Kasumi-1 (cell line): ENCODE measurements around the gene C1QC.

ENCODE experiments used
- DNase-seq, 2 experiments: peaks; one replicate each; lab custom pipeline; 2025; lab: John Stamatoyannopoulos, UW

C1QC gene

DNA sequence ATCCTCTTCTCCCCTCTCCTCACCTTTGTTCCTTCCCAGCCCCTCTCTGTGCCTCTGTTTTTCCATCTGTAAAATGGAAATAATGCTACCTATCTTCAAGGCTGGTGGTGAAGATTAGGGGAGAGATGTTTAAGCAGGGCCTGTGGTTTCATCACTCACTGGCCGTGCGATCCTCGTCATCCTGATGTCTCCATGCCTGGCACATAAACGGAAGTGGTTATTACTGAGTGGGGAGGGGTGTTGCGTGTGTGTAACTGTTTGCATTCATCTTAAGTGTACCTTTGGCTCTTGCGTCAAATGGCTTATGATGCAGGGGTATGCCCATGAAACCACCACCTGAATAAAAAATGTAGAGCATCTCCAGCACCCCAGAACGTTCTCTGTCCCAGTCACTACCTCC, 24.2 kb upstream of the C1QC start:
- DNase-seq = peak; percentile 25 to 30

DNA sequence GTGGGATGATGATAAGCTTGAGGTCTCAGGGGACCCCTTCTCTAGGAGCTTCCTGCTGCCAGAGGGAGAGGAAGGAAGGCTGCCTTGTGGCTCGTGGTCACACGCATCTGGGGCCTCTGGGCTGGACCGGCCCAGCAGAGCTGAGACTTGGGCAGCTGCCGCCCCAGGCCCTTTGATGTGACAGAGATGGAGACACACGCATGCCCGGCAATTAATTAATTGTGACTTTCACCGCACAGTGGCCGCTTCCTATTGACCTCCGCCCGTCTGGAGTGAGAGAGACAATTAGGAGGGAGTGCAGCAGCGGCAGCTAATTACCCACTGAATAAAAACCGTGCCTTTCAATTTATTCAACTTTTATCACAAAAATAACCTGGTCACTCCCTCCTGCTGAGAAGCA, 23.6 kb upstream of the C1QC start:
- no peak for DNase-seq

DNA sequence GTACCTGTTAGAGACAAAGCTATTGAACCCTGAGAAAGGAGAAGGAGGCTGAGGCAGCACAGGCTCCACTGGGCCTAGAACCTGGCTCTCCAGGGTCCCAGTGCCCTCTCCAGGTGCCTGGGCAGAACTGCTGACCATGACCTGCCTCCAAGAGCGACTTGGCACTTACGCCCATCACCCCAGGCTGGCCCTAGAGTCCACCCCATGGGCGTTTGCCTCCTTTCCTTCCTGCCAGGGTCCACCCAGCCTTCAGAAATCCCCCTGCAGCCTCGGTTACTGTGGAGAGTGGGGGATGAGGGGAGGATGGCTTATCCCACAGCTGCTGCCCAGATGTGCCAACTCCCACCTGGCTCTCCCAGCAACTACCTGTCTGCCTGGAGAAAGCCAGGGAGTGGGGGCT, 21.7 kb upstream of the C1QC start:
- no peak for DNase-seq

DNA sequence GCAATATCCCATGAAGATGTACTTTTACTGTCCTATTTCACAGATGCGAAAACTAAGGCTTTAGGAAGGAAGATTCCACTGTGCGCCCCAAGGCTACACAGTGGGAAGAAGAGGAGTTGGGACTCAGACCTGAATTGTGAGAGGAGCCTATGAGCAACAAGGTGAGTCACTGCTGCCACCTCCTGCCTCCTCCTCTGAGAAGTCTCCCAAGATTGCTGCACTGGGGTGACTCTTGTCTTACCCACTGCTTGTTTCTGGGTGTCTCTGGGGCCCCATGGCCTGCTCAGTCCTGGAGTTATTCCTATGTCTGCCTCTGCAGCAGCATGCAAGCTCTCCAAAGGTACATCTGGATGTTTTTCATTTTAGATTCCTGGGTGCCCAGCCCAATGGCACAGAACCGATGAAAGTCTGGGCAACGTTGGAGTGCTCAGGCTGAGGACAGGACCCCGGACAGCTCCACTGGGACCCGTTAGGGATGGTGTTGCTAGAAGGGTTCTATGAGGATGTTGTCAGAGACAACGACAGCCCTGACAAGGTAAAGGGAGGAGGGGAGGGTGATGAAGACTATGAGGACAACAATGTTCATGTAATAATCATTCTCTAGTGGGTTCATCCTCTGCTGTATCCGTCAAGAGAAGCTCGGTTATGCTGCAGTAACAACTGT, 18.0 kb upstream of the C1QC start:
- DNase-seq = peak in 1 of 2 experiments; percentile 17

- no peak for DNase-seq
These were observed 16.9 kb upstream of the C1QC start for GRCh38 chr1:22626237-22627157.

DNA sequence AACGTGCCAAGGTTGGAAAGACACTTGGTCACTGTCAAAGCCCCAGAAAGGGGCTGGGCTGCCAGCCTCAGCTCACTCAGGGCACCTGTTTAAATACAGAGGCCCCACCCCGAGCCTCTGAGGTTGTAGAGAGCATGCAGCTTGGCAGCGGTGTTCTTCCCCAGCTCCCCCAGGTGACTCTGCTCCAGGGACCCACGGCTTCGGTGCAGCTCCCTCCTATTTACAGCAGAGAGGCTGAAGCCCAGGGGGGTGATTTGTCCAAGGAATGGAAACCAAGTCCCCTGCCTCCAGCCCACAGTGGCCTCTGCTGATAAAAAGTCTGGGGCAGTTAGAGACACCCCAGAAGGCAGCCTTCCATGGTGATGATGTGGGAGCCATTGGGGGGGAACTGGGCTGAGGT, 16.1 kb upstream of the C1QC start:
- DNase-seq = no peak

DNA sequence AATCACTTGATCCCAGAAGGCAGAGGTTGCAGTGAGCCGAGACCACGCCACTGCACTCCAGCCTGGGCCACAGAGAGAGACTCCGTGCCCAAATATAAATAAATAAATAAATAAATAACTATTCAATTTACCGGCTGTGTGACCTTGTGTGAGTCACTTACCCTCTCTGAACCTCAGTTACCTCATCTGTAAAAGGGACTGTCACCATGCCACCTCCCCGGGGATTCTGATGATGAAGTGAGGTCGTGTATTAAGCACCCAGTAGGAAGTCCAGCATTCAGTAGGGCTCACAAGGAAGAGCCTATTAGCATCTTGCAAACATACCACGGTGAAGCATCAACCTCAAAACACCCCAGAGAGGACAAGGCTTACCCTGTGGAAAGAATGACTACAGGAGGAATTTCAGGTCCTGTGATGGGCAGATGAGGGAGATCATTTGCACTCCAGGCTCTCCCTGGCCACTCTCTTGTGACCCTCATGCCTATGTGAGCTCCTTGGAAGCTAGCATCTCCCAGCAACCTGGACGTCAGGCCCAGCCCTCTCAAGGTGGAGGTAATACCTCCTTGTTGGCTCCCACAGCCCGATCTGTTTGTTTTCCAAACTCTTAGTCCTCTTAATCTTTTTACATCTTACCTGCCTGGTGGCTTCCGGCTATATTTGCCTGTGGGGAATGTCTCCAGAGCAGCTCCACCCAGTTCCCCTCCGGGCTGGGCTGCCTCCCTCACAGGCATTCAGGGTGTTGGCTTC, 14.6 kb upstream of the C1QC start:
- DNase-seq = no peak

DNA sequence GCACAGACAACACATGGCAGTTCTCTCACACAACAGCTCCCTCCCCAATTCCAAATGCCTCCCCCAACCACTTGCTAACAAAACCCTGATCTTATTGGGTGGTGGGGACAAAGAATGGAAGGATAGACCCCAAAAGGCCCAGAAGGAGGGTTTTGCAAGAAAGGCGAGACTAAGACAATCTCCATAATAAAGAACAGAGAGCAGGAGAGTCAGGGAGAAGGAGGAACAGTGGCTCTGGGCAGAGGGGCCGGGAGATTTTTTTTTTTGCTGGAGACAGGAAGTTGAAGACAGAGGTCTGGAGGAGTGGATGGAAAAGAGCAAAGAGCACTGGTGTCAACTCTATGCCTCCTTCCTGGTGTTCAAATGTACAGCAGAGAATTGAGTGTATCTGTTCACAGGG, 13.5 kb upstream of the C1QC start:
- DNase-seq = no peak

DNA sequence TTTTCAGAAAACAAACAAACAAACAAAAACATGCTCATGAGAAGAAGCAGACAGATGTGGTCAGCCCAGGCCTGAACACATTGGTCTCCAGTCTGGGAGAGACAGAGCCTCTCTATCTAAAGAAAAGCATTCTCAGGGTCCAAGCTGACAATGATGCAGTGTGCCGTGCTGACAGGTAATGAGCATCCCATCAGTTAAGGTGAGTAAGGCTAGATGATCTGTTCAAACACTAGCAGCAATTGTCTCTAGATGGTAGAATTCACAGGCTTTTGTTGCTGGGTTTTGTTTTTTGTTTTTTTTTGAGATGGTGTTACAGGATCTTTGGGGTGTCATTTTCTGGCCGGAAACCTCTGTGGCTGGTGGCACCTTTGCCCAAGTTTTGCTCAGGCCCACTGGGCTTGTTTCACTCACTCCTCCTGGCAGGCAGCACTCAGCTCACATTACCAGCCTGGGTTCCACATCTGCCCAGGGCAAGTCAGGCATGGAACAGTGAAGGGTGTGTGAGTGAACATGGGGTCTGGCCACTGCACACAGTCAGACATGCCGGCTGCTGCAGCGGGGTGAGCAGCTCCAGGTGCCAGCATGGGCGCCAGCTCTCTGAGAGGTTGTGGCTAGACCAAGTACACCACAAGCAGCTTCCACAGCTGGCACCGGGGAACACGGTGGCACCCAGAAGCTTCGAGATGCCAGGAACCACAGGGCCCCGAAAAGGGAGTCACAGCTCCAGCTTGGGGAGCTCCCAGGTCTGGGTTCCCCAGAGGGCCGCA, 9.6 kb upstream of the C1QC start:
- DNase-seq = no peak

DNA sequence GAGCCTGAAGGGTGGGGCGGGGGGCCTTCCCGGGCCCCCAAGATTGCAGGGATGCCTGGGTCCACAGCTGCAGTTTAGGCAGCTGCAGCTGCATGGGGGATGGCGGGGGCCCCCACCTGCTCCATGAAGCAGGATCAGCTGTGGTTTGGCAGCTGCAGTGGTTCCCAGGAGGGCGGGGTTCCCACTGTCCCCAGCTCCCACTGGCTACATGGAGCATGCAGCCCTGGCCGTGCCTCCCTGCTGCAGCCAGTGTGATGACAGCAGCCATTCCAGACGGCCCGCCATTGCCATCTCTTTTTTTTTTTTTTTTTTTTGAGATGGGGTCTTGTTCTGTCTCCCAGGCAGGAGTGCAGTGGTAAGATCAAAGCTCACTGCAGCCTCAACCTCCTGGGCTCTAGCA, 8.0 kb upstream of the C1QC start:
- no peak for DNase-seq

DNA sequence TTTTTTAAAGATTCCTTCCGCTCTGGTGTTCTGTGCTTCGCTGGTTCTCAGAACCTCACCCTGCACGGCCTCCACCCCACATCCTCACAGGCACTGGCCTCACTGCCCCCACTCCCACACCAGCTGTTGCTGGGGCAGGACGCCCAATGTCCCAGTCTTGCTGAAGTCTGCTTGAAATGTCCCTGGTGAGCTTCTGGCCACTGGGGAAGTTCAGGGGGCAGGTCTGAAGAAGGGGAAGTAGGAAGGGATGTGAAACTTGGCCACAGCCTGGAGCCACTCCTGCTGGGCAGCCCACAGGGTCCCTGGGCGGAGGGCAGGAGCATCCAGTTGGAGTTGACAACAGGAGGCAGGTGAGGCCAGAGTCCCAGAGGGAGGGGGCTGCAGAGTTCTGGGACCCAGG, 7.1 kb upstream of the C1QC start, which contains the start of gene C1QA:
Gene C1QA (plus strand): TSS at position 276 of the 400 bp plus-strand sequence. CDS start 989 bp downstream, outside the sequence.
- DNase-seq = no peak

DNA sequence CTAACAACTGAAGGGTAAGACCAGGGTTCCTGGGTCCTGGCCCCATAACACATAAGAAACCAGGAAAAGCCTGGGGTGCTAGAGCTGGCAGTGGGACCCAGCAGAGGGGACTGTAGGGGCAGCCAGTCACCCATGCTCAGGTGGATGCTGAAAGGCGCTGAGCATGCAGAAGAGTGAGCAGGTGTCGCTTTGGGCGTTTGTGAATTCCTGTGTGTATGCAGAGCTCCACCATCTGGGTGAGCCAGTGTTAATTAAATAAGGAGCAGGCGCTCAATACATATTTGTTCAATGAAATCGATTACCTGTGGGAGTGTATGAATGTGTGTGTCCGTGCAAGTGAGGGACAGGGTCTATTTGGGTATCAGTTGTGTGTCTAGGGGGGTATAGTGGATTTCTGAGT, 6.5 kb upstream of the C1QC start:
- DNase-seq = no peak

- DNase-seq = no peak
These were observed 5.5 kb upstream of the C1QC start for GRCh38 chr1:22637907-22638445.

DNA sequence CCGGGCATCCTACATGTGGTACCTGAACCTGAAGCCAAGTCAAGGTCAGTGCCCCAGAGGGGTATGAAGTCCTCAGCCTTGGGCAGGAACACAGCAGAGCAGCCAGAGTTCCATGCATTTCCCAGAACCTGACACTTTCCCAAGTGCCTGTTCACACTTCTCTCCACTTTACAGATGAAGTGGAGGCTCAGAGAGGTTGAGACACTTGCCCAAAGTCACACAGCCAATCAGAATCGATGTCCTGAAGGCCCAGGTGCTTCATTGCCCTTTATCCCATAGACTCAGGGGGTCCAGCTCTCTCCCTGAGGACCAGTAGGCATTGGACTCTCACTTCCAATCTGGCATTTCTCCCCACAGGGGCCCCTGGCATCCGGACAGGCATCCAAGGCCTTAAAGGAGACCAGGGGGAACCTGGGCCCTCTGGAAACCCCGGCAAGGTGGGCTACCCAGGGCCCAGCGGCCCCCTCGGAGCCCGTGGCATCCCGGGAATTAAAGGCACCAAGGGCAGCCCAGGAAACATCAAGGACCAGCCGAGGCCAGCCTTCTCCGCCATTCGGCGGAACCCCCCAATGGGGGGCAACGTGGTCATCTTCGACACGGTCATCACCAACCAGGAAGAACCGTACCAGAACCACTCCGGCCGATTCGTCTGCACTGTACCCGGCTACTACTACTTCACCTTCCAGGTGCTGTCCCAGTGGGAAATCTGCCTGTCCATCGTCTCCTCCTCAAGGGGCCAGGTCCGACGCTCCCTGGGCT, 4.8 kb upstream of the C1QC start:
- no peak for DNase-seq

GRCh38 chr1:22639286-22639685, 4.1 kb upstream of the C1QC start:
- peak in 1 of 2 experiments; percentile 8 for DNase-seq

- DNase-seq = no peak
These were observed 2.2 kb upstream of the C1QC start for GRCh38 chr1:22641247-22641646.

GRCh38 chr1:22641906-22642636, 1.4 kb upstream of the C1QC start:
- peak; percentile 23 to 42 for DNase-seq

DNA sequence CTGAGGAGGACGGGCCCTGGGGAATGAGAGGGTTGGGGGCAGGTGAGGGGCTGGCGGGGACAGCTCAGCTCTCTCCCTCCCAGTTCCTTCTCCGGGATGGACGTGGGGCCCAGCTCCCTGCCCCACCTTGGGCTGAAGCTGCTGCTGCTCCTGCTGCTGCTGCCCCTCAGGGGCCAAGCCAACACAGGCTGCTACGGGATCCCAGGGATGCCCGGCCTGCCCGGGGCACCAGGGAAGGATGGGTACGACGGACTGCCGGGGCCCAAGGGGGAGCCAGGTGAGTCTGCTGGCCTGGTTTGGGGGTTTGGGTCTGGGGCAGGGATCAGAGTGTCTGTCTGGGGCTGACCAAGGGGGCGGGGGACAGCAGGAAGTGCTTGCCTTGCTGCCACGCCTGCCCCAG, 495 bp downstream of the C1QC start:
- DNase-seq = no peak

GRCh38 chr1:22645931-22646330, 2.5 kb downstream of the C1QC start:
- DNase-seq = no peak

DNA sequence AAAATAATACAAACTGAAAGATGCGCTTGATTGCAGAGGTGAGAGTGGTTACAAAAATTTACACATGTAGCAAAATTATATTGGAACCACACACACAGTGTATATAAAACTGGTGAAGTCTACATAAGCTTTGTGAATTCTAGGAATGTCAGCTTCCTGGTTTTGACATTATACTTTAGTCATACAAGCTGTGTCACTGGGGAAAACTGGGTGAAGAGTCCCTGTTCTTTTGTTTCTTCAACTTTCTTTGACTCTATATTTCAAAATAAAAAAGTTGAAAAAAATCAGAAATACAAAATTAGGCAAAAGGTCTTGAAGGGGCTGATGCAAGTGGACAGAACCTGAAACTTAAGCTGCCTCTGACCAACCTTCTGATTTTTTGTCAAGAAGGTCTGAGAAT, 3.0 kb downstream of the C1QC start:
- no peak for DNase-seq
